ENCODE data around the gene ISL2.

ISL2 gene

GRCh38 chr15:76321602-76322001 lies 15.0 kb upstream of the ISL2 start:
- TF ChIP-seq CTCF (IDR thresholded peaks at IDR 0.05): no peak

DNA sequence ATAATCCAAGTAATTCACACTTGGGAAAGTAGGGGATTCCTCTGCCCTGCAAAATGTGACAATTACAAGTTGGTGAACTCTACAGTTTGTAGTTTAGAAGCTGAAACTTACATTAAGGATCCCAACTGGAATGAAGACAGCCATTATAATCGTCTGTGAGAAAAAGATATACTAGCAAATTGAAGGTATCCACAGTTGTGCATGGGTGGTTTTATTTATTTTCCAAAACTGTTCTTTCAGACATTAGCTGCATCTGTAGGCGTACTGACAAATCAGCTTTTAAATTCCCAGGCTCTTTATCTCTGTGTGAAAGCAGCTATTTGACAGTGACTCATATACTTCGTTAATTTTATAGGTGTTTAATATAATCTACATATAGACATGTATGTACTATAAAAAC lies 12.5 kb upstream of the ISL2 start:
- TF ChIP-seq CTCF (IDR thresholded peaks at IDR 0.05): no peak

DNA sequence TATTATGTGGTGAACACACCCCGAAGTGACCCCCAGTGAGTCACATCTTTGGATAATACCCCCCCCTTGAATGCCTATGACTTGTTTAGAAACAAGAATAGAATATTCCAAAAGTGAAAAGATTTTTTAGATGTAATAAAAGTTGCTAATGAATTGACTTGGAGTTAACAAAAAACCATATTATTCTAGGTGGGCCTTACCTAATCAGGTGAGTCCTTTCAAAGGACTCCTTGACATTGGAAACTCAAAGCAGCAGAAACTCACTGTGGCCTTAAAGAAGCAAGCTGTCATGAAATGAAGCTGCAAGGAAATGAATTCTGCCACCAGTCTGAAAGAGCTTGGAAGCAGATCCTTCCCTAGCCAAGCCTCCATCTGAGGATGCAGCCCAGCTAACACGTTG lies 10.9 kb upstream of the ISL2 start:
- no peak for TF ChIP-seq CTCF (IDR thresholded peaks at IDR 0.05)

GRCh38 chr15:76327191-76328105 lies 9.1 kb upstream of the ISL2 start:
- no peak for TF ChIP-seq CTCF (IDR thresholded peaks at IDR 0.05)

- TF ChIP-seq CTCF (IDR thresholded peaks at IDR 0.05): no peak
Measured at GRCh38 chr15:76328106-76328696, 8.4 kb upstream of the ISL2 start.

GRCh38 chr15:76328958-76329357 lies 7.6 kb upstream of the ISL2 start:
- TF ChIP-seq CTCF (IDR thresholded peaks at IDR 0.05): no peak

DNA sequence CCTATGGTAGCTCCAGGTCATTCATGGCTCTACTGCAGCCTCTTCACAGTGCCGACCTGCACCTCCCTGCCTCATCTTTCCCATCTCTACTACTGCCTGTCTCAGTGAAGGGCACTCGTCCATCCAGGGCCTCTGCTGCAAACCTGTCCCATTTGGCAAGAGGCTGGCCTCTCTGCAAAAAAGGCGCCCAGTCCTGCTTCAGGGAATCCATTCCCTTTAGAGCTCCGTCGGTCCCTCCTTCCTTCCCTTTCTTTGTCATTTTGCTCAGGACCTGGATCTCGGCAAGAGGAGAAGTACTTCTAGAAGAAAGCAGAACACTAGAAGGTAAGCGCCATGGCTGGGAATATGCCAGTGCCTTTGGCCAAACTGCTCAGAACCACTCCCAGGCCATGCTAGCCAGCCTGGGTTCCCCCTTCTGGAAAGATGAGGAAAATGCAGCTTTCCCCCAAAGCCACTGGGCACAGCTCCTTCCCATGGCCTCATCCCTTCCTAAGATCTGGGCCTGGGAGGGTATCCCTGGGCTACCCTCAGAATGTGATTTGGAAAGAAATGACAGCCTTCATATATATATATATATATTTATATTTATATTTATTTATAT lies 6.4 kb upstream of the ISL2 start:
- peak; percentile 31; the same call in 1 of the 2 replicates for TF ChIP-seq CTCF (IDR thresholded peaks at IDR 0.05)

Measured in LNCAP (cell line).